ENCODE data around the gene IL9. TPM values are rescaled to one million over a fixed set of nuclear protein-coding genes. Genes with fewer than 3 reads are reported as not detected.

Gene IL9
- polyA plus RNA-seq, 1 donor, result not detected

Other genes starting within 250 kb of the IL9 start
- gene SLC25A48, start 61.2 kb downstream of the IL9 start, polyA plus RNA-seq (ENCODE audit: insufficient read length), result 4.1 TPM
- gene LECT2, start 59.1 kb upstream of the IL9 start, polyA plus RNA-seq (ENCODE audit: insufficient read length), result 5.2 TPM
- 204 TPM for gene TGFBI, start 133.1 kb upstream of the IL9 start, polyA plus RNA-seq (ENCODE audit: insufficient read length)
- gene SMAD5, start 237.0 kb upstream of the IL9 start, polyA plus RNA-seq (ENCODE audit: insufficient read length), result 82.2 TPM

Data from left kidney (tissue), 1 donor.